CD4-positive, alpha-beta T cell treated with Interferon alpha-2 for 1 hour (primary cell): Measurements from ENCODE around the gene GLYR1.

Experiments
- DNase-seq, 2 donors: peaks; one replicate each; pipeline ENCODE4 v3.0.0-alpha.2; 2020 to 2022

The GLYR1 gene

GRCh38 chr16:4846503-4846900 is 586 bp downstream of the GLYR1 start:
- peak; percentile 12 to 22 for DNase-seq

- no peak for DNase-seq
Measured at GRCh38 chr16:4840984-4841383, 6.1 kb downstream of the GLYR1 start.

- DNase-seq: no peak
Measured at GRCh38 chr16:4839942-4840341, 7.1 kb downstream of the GLYR1 start.

GRCh38 chr16:4837733-4838501 is 9.2 kb downstream of the GLYR1 start:
- DNase-seq: no peak

- no peak for DNase-seq
Measured at GRCh38 chr16:4836727-4837126, 10.4 kb downstream of the GLYR1 start.

GRCh38 chr16:4833584-4833983 is 13.5 kb downstream of the GLYR1 start:
- no peak for DNase-seq

- DNase-seq: no peak
Measured at GRCh38 chr16:4832698-4833343, 14.3 kb downstream of the GLYR1 start.

GRCh38 chr16:4831616-4832015 is 15.5 kb downstream of the GLYR1 start:
- DNase-seq: no peak

GRCh38 chr16:4830408-4830807 is 16.7 kb downstream of the GLYR1 start:
- no peak for DNase-seq

GRCh38 chr16:4828567-4829321 is 18.3 kb downstream of the GLYR1 start:
- no peak for DNase-seq

- no peak for DNase-seq
Measured at GRCh38 chr16:4826980-4827379, 20.1 kb downstream of the GLYR1 start.

GRCh38 chr16:4826526-4826925 is 20.6 kb downstream of the GLYR1 start:
- no peak for DNase-seq

GRCh38 chr16:4825196-4825595 is 21.9 kb downstream of the GLYR1 start:
- no peak for DNase-seq

- DNase-seq: no peak
Measured at GRCh38 chr16:4820652-4821051, 26.4 kb downstream of the GLYR1 start.

GRCh38 chr16:4814542-4815173 is 32.4 kb downstream of the GLYR1 start:
- DNase-seq: no peak

- DNase-seq: no peak
Measured at GRCh38 chr16:4814046-4814445, 33.0 kb downstream of the GLYR1 start.

GRCh38 chr16:4813251-4814003 is 33.7 kb downstream of the GLYR1 start:
- no peak for DNase-seq

GRCh38 chr16:4811773-4812172 is 35.3 kb downstream of the GLYR1 start:
- no peak for DNase-seq

- no peak for DNase-seq
Measured at GRCh38 chr16:4811242-4811641, 35.8 kb downstream of the GLYR1 start.

- no peak for DNase-seq
Measured at GRCh38 chr16:4806280-4806679, 40.8 kb downstream of the GLYR1 start.

- no peak for DNase-seq
Measured at GRCh38 chr16:4805231-4805630, 41.9 kb downstream of the GLYR1 start.

- no peak for DNase-seq
Measured at GRCh38 chr16:4803898-4804762, 43.0 kb downstream of the GLYR1 start.
